GM18858 (cell line): ENCODE data around the gene CEP76.

Experiments used
- ATAC-seq: cut with Tn5 transposase; IDR thresholded peaks from one replicate; pipeline ENCODE4 v1.9.1; 2021; ENCODE audit not compliant: unreplicated experiment

CEP76 gene, protein sequence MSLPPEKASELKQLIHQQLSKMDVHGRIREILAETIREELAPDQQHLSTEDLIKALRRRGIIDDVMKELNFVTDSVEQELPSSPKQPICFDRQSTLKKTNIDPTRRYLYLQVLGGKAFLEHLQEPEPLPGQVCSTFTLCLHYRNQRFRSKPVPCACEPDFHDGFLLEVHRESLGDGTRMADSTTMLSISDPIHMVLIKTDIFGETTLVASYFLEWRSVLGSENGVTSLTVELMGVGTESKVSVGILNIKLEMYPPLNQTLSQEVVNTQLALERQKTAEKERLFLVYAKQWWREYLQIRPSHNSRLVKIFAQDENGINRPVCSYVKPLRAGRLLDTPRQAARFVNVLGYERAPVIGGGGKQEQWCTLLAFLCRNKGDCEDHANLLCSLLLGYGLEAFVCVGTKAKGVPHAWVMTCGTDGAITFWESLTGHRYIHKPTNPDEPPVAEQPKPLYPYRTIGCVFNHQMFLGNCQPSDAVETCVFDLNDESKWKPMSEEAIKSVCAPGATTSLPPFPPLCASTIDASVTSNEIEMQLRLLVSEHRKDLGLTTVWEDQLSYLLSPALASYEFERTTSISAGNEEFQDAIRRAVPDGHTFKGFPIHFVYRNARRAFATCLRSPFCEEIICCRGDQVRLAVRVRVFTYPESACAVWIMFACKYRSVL

GRCh38 chr18:12702221-12703095, at the start of gene CEP76, which contains the start of gene PSMG2:
TSS of gene CEP76 (minus strand) at chr18:12702723. CDS start at chr18:12702548, 175 bp downstream.
TSS of gene PSMG2 (plus strand) at chr18:12703042. CDS start at chr18:12703108, 66 bp downstream.
- peak; percentile 45 for ATAC-seq

DNA sequence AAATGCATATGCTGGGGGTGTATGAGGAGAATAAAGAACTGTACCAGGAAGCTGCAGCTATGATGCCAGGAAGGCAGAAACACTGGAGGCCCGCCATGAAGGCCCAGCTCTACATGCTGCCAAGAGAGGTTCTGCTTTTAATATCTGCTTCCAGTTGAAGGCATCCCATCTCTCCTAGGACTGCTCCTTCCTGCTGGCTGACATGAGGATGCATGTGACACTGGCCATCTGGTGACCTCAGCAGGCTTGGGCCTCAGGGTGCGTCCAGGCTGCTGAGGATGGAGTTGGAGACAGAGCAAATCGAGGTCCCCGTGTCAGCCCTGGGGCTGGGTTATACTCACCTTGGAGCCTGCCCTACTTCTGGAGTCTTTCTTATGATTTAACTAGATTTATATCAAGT, 49.4 kb upstream of the CEP76 start:
- ATAC-seq = no peak

DNA sequence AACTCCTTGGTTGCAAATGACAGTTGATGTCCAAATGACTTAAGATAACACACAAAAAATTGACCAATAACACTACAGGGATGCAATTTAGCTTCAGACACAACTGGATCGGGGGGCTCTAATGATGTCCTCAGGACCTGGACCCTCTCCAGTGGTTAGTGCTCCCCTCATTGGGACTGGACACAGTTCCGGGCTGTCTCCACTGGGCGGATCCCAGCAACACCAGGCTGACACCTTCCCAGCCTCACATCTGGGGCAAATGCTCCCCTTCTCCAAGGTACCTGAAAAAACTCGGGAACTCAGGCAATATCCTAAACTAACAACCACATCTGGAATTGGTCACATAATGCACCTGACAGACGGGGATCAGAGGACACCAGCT, 49.0 kb upstream of the CEP76 start:
- no peak for ATAC-seq

DNA sequence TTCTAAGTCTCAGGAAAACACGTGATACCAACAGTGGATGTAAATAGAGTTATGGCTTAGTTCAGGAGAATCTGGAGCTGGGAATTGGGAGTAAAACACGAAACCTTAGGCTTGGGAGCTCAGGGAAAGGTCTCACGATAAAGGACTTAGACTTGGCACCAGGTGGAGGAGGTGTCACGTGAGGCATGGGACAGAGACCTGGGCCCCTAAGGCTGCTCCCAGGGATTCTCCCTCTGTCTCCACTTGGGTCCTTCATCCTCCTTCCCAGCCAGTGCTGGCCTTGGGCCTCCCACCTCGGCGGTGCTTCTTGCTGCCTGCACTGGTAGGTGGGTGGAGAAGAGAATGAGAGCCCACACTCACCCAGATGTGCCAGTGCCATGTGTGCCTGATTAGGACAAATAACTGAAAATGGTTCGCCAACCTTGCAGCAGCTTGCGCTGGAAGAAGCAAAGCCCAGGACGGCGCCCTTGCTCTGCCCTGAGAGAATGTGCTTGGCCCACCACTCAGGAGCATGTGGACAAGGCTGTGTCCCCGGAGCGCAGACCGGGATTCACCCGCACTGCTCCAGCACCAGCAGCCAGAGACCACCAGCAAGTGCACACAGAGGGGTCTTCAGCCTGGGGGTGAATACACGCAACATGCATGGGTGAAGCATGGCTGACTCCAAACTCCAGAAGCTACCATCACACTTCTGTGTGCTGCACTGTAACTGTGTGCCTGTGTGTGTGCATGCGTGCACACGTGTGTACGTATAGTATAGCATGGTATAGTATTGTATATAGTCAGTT, 48.4 kb upstream of the CEP76 start:
- ATAC-seq = no peak

- no peak for ATAC-seq
Observed at GRCh38 chr18:12750076-12750714, 47.7 kb upstream of the CEP76 start.

DNA sequence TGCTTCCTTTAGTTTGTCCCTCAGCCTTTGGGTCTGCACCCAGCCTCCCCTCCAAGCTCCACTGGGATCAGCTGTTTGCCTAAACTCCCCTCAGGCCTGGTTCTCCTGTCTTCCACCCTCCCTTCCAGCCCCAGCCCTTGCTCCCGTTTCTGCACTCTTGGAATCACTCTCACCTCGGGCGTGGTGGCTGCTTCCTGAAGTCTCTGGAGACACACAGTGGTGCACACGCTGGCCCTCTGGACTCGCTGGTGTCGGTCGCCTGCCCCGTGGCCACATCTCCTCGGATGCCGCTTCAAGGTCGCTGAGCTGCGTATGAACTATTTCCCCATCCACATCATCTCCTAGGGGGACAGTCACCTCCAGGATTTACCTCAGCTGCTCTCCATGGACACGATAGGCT, 46.6 kb upstream of the CEP76 start:
- ATAC-seq = no peak

- no peak for ATAC-seq
Observed at GRCh38 chr18:12748671-12749070, 46.1 kb upstream of the CEP76 start.

DNA sequence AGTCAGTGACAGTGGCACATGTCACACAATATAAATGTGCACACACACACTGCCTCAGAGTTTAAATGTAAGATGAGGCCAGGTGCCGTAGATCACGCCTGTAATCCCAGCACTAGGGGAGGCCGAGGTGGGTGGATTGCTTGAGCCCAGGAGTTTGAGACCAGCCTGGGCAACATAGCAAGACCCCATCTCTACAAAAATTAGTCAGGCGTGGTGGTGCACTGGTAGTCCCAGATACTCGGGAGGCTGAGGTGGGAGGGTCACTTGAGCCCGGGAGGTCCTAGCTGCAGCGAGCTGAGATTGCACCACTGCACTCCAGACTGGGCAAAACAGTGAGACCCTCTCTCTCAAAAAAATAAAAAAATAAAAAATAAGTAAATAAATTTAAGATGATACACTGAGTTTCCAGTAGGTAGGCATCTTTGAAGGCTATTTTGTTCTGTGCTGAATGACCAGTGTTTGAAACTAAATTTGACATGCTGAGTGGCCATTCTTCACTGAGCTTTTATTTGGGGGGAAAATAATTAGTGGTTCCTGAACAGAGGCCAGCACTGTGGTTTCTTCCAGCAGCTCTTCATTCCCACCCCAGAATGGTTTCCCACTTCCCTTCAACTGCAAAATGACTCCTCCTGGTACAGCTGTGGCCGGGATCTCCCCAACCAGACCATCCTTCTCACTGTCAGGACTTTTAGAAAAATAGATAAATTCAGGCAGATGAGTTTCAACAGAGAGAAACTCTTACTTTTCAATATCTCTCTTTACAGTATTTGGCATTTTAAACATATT, 45.2 kb upstream of the CEP76 start:
- ATAC-seq = no peak

GRCh38 chr18:12745095-12745795, 42.7 kb upstream of the CEP76 start:
- ATAC-seq = no peak

DNA sequence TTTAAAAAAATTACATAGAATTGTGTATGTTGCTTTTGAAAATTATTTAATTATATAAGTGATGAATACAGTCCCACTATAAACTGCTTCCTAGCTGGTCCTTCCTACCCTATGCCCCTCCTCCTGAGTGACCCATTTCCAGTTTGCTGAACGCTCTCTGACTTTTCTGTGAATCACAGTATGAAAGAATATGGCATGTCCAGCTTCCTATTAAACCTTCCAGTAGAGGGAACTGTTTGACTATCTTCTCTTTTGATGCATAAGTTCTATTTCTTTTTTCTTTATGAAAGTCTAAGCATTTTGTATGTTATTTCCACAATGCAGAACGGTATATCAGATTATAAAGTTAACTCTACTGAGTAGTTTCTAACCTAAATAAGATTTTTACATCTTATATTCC, 41.6 kb upstream of the CEP76 start:
- ATAC-seq = no peak

DNA sequence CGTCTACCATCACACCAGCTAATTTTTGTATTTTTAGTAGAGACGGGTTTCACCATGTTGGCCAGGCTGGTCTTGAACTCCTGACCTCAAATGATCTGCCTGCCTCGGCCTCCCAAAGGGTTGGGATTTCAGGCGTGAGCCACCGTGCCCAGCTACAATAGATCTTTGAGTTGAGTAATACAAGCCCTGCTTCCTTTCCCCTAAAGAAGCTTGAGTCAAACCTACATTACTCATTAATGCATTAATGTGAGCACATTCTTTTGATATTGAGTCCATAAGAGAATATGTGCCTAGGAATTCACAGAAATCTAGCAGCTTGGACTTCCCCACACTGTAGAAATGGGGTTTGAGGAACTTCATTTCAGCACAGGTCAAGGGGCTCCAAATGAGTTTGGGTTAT, 39.9 kb upstream of the CEP76 start:
- ATAC-seq = no peak

- ATAC-seq = no peak
Observed at GRCh38 chr18:12741351-12741750, 38.8 kb upstream of the CEP76 start.

DNA sequence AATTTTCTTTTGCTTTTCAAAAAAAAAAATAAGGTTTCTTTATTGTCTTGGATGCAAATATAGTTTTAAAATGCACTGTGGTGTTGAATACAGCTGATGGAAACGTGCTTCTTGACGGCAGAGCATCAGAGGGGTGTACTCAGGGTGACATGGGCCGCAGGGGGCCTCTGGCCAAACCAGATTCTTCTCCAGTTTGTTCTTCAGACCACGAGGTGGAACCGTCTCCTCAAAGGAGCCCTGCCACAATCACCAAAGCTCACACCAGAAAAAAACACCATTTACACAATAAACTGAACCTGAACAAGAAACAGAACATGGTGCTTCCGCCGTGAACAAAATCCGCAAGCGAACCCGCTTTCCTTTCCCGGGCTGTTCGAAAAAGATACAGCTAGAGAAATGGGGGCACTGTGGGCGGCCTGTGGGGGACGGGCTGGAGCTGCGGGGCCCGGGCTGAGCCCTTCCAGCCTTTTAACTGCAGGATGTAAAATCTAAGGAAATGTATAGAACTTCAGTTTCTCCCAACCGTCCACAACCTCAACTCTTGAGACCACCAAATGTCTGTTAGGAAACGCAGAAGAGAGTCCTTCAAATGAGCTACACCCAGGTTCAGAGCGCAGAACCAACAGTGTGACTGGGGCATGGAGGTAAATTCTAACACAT, 34.9 kb upstream of the CEP76 start:
- ATAC-seq = no peak

GRCh38 chr18:12726774-12727550, 24.4 kb upstream of the CEP76 start:
- no peak for ATAC-seq

DNA sequence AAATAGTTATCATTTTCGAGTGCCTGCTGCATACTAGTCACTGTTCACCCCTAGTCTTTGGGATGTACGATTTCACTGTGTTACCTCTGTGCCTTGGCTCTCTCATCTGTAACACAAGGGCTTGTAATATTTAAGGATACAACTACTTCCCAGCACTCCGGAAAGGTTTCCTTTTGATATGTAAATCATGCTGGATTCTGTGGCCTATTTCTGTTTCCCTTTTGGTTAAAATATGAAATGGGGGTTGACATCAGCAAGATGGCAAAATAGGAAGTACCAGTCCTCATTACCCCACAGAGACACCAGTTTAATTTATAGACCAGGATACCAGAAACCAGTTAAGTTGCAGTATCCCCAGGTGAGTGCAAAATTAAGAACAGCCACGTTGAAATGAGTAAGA, 23.8 kb upstream of the CEP76 start:
- ATAC-seq = no peak

GRCh38 chr18:12722731-12723130, 20.2 kb upstream of the CEP76 start:
- no peak for ATAC-seq

- ATAC-seq = no peak
Observed at GRCh38 chr18:12721495-12722275, 19.2 kb upstream of the CEP76 start.
